OCI-LY3 (cell line): ENCODE results near the gene YWHAE.

Source experiments
- H2AFZ ChIP-seq: fragments of 200-600, 300-600 bp; shearing (Covaris generic); 2 replicates; pipeline ENCODE4 v1.6.0; 2014; ENCODE audit warnings: antibody characterized with exemption, low read depth, low read length
- H3K27ac ChIP-seq: fragments of 200-600, 300-600 bp; sonication (generic); 2 replicates; pipeline ENCODE4 v1.5.1; 2014; ENCODE audit warnings: mild to moderate bottlenecking, low read length, moderate library complexity, mixed read lengths
- H3K27me3 ChIP-seq: fragments of 200-600, 300-600 bp; sonication (generic); 2 replicates; pipeline ENCODE4 v1.6.1; 2014; ENCODE audit warnings: low read depth, low read length, mixed read lengths
- H3K36me3 ChIP-seq: fragments of 200-600, 300-600 bp; sonication (generic); replicated peaks from 2 replicates; pipeline ENCODE3; 2014; ENCODE audit warnings: low read depth, low read length, mixed read lengths
- H3K4me1 ChIP-seq: fragments of 300-600, 200-600 bp; sonication (generic); 2 replicates; pipeline ENCODE4 v1.6.1; 2014; ENCODE audit warnings: low read length, mixed read lengths
- H3K4me2 ChIP-seq: fragments of 200-600, 300-600 bp; sonication (generic); 2 replicates; pipeline ENCODE4 v1.6.1; 2014; ENCODE audit warnings: low read length, mixed read lengths
- H3K4me3 ChIP-seq: fragments of 300-600, 200-600 bp; sonication (generic); 2 replicates; pipeline ENCODE4 v1.5.1; 2014; ENCODE audit warnings: antibody characterized with exemption, mild to moderate bottlenecking, low read length, moderate library complexity
- H3K79me2 ChIP-seq: fragments of 300-600, 200-600 bp; shearing (Covaris generic); 2 replicates; pipeline ENCODE4 v1.6.1; 2014; ENCODE audit warnings: mild to moderate bottlenecking, low read length, mixed read lengths
- H3K9ac ChIP-seq: fragments of 300-600, 200-600 bp; shearing (Covaris generic); 2 replicates; pipeline ENCODE4 v1.6.0; 2014; ENCODE audit warnings: mild to moderate bottlenecking, low read length, moderate library complexity
- H3K9me3 ChIP-seq: fragments of 200-600, 300-600 bp; shearing (Covaris generic); 2 replicates; pipeline ENCODE4 v1.6.1; 2014; ENCODE audit warnings: low read length, mixed read lengths; ENCODE audit not compliant: insufficient read depth
- H4K20me1 ChIP-seq: fragments of 200-600, 300-600 bp; sonication (generic); 2 replicates; pipeline ENCODE4 v1.6.1; 2016; ENCODE audit warnings: low read length, mixed read lengths; ENCODE audit not compliant: insufficient read depth
- EZH2phosphoT487 ChIP-seq: fragments of 200-600 bp; shearing (Covaris generic); IDR thresholded peaks from 2 replicates; pipeline ENCODE4 v1.6.1; 2018; ENCODE audit warnings: antibody characterized with exemption, mixed run types, low read depth
- TF ChIP-seq, protein P1 (sequence below): fragments of 200-600, 300-600 bp; sonication (generic); IDR thresholded peaks from 2 replicates; pipeline ENCODE4 v1.5.1; 2014; ENCODE audit warnings: antibody characterized with exemption, low read length, low read depth

YWHAE gene

DNA sequence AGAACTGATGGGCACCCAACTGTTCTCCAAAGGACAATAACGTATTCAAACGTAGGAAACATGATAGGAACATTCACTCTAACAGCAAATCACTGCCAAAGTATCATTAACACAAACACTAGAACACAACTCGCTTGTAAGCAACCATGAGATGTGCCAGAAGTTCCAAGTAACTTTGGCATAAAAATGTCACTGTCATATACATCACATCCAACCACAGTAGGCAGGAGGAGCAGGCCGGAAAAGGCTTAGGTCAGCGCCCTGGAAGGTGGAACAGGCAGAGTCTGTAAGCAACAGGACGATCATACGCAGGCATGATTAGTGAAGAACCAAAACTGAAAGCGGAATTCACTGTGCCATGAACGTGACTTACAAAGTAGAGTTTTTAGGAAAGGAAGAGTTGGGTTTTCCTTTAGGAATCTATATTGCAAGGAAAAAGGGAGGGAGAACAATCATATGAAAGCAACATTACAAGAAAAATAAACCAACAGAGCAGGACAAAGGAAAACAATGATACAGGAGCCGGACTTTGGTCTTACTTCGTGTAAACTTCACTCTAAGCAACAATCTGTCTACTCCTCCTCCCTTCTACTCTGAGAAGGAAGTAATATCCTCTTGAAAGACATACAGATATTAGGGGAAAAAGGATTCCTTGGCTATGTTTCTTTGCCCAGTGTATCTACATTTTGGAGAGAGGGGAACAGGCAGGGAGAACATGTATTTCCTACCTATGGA is 52.3 kb downstream of the YWHAE start:
- H3K36me3 ChIP-seq: peaks cover 40% of the 10 kb centered on the region

DNA sequence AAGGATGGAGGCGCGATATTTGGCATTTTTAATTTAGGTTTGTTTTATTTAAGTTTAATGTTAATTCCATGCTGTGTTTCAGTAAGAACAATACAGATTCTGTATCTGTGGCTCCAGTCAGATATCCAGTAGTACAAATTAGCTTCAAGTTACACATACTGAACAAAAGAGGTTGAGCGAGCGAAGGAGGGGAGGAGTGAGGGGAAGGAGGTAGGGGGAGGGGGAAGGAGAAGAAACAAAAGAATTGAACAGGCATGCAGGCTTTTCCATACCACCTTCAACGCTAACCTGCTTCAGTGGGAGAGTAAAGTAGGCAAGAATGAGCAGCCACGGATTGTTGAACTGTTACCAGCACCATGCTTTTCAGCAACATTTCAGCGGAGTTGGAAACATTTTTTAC is 55.5 kb downstream of the YWHAE start:
- Histone ChIP-seq H3K36me3 (peaks cover 27% of the 10 kb centered on the region), H3K27me3 (no peaks in the 10 kb centered on the region), H3K9me3 (no peaks in the 10 kb centered on the region), H2AFZ (no peak overlapping the region), H3K4me3 (no peak overlapping the region), H3K79me2 (peaks cover 58% of the 10 kb centered on the region), H4K20me1 (peaks cover 46% of the 10 kb centered on the region), H3K27ac (no peak overlapping the region), H3K9ac (no peak overlapping the region), H3K4me2 (no peak overlapping the region), H3K4me1 (peaks cover 62% of the 10 kb centered on the region)
- TF ChIP-seq, protein P1, sequence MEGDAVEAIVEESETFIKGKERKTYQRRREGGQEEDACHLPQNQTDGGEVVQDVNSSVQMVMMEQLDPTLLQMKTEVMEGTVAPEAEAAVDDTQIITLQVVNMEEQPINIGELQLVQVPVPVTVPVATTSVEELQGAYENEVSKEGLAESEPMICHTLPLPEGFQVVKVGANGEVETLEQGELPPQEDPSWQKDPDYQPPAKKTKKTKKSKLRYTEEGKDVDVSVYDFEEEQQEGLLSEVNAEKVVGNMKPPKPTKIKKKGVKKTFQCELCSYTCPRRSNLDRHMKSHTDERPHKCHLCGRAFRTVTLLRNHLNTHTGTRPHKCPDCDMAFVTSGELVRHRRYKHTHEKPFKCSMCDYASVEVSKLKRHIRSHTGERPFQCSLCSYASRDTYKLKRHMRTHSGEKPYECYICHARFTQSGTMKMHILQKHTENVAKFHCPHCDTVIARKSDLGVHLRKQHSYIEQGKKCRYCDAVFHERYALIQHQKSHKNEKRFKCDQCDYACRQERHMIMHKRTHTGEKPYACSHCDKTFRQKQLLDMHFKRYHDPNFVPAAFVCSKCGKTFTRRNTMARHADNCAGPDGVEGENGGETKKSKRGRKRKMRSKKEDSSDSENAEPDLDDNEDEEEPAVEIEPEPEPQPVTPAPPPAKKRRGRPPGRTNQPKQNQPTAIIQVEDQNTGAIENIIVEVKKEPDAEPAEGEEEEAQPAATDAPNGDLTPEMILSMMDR: no peak
- no peak for TF ChIP-seq EZH2phosphoT487

More for the DNA sequence above, 52.3 kb downstream of the YWHAE start:
- Histone ChIP-seq H3K27ac (peak overlapping the region; percentile 89), H3K79me2 (peaks cover 90% of the 10 kb centered on the region), H3K27me3 (no peaks in the 10 kb centered on the region), H3K4me2 (peak overlapping the region; percentile 94), H3K9me3 (no peaks in the 10 kb centered on the region), H4K20me1 (peaks cover 53% of the 10 kb centered on the region), H3K4me3 (peak overlapping the region; percentile 67), H3K9ac (peak overlapping the region; percentile 55), H3K4me1 (peaks cover 50% of the 10 kb centered on the region), H2AFZ (no peak overlapping the region)
- TF ChIP-seq, protein P1: no peak
- no peak for TF ChIP-seq EZH2phosphoT487

- TF ChIP-seq, protein P1: no peak
- TF ChIP-seq EZH2phosphoT487: no peak
- Histone ChIP-seq H3K27ac (peak overlapping the region; percentile 80; the same call in 1 of the 2 replicates), H3K4me2 (peak overlapping the region; percentile 20; the same call in 1 of the 2 replicates), H3K79me2 (peaks cover 49% of the 10 kb centered on the region), H2AFZ (no peak overlapping the region), H3K4me1 (peaks cover 54% of the 10 kb centered on the region), H3K27me3 (no peaks in the 10 kb centered on the region), H4K20me1 (peaks cover 46% of the 10 kb centered on the region), H3K4me3 (no peak overlapping the region), H3K36me3 (peaks cover 24% of the 10 kb centered on the region), H3K9ac (no peak overlapping the region), H3K9me3 (no peaks in the 10 kb centered on the region)
Observed at GRCh38 chr17:1343554-1343953, 56.5 kb downstream of the YWHAE start.

- no peak overlapping the region for H3K9ac ChIP-seq
- peaks cover 15% of the 10 kb centered on the region for H3K36me3 ChIP-seq
- no peak for TF ChIP-seq EZH2phosphoT487
- TF ChIP-seq, protein P1: no peak
- H4K20me1 ChIP-seq: peaks cover 18% of the 10 kb centered on the region
- H3K27me3 ChIP-seq: no peaks in the 10 kb centered on the region
- H2AFZ ChIP-seq: no peak overlapping the region
- no peaks in the 10 kb centered on the region for H3K9me3 ChIP-seq
- peaks cover 28% of the 10 kb centered on the region for H3K4me1 ChIP-seq
- peaks cover 17% of the 10 kb centered on the region for H3K79me2 ChIP-seq
- no peak overlapping the region for H3K4me3 ChIP-seq
- H3K4me2 ChIP-seq: no peak overlapping the region
- H3K27ac ChIP-seq: no peak overlapping the region
Observed at GRCh38 chr17:1340371-1340770, 59.7 kb downstream of the YWHAE start.
